Right lobe of liver (tissue), 6 donors: ENCODE measurements around the gene SLC31A1. TPM values are rescaled to one million over a fixed set of nuclear protein-coding genes. Genes with fewer than 3 reads are reported as not detected.

Experiments
- ATAC-seq, 4 donors: fragments of 200-7000 bp; cut with Tn5 transposase; one replicate each; pipeline ENCODE4 v1.9.1; 2020; ENCODE audit warnings: mild to moderate bottlenecking in 4 of 4, moderate library complexity in 4 of 4
- DNase-seq, 3 donors: peaks; one replicate each; pipeline ENCODE4 v3.0.0-alpha.2; 2020
- H3K27ac ChIP-seq, 3 donors: fragments of 200-600 bp; one replicate each; pipeline ENCODE4 v1.8.0; 2022
- H3K27me3 ChIP-seq, 2 donors: fragments of 200-600 bp; one replicate each; pipeline ENCODE4 v1.8.0; 2022
- H3K36me3 ChIP-seq, 4 donors: fragments of 200-600 bp; sonication (generic) in 1 of 4; one replicate each; pipeline versions ENCODE4 v1.5.1 to v1.8.0; 2017 to 2022; ENCODE audit warnings: control low read depth in 1 of 4
- H3K4me1 ChIP-seq, 4 donors: fragments of 200-600 bp; sonication (generic) in 1 of 4; one replicate each; pipeline versions ENCODE4 v1.5.1 to v1.8.0; 2017 to 2022; ENCODE audit warnings: control low read depth in 1 of 4
- H3K4me3 ChIP-seq, 3 donors: fragments of 200-600 bp; one replicate each; pipeline ENCODE4 v1.8.0; 2022
- H3K9me3 ChIP-seq, 4 donors: fragments of 200-600 bp; sonication (generic) in 1 of 4; one replicate each; pipeline versions ENCODE4 v1.5.1 to v1.8.0; 2017 to 2022; ENCODE audit warnings: control low read depth in 1 of 4
- POLR2A ChIP-seq: fragments of 450-650 bp; IDR thresholded peaks from one replicate; pipeline ENCODE4 v1.6.1; 2017; ENCODE audit warnings: antibody characterized with exemption, mild to moderate bottlenecking
- WGBS: methylation state at CpG from one replicate; pipeline ENCODE4 v1.1.6; 2018; ENCODE audit warnings: low coverage, low lambda C conversion rate; ENCODE audit not compliant: insufficient coverage; ENCODE audit errors: missing lambda C conversion rate; 5-methylcytosine and 5-hydroxymethylcytosine counted together
- intact Hi-C, 2 donors: fragments of 100-400 bp; cut with DNase I; formaldehyde crosslinking; loops; one replicate each; pipeline versions ENCODE4 v1.11.2 to v1.14.1; 2022
- total RNA-seq, 6 experiments: library from RNA; depleted of rRNA in 2 of 6; stranded (reverse); fragments of >200 nt in 2 of 6; fragmentation: NEBNext Ultra II Directional in 3 of 6; extraction: Animal tissue kit (Norgen Biotek cat#: 25700) in 3 of 6; gene quantifications; one replicate each; pipeline versions ENCODE4 v1.1.0 to v1.2.4, GENCODE V29; 2016 to 2023
- TF ChIP-seq, protein P1 (sequence below), 4 donors: fragments of 200-600 bp in 3 of 4; fragments of 450-650 bp in 1 of 4; IDR thresholded peaks; one replicate each; pipeline versions ENCODE4 v1.5.1 to v1.8.0; 2016 to 2022; ENCODE audit warnings: antibody characterized with exemption in 4 of 4, mild to moderate bottlenecking in 2 of 4
- donor health status: DM: no; HTN: yes; CAD: no.
- donor health status: DM: no; HTN: no; CAD: no.
- donor health status: DM: no; HTN: no; CAD: no.
- donor health status: DM: no; HTN: yes; CAD: no.
- donor health status: DM: no; HTN: yes; CAD: no.

The SLC31A1 gene
- total RNA-seq, 6 experiments from 2014 or later = 48.0 to 92.6 (median 71.5) TPM

DNA sequence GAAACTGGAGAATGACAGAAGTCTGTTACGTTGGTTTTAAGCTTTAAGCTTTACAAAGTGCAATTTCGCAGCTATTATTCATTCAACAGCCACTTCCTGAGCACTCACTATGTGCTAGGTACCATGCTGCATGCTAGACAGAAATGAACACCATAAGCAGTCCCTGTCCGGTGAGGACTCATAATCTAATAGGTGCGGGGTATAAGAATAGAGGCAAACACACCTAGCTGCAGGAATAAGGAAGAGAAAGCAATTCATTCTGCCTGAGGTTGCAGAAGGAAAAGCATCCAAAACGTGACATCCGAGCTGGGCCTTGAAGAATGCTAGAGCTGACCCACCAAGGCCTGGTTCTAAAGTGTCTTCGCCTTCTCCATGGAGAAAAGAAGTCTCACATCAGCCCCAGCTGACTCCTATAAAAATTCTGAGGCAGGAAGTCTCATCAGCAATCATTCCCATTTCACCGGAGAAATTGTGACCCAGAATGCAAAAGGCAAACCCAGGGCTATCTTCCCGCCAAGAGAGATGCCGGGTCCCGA, 809 bp upstream of the SLC31A1 start:
- 3% methylated on average over 8 of the region's 11 CpGs for WGBS
- ATAC-seq (no peak), DNase-seq (no peak)
- H3K9me3 ChIP-seq = no peaks in the 10 kb centered on the region
- no peaks in the 10 kb centered on the region for H3K27me3 ChIP-seq
- peaks cover 0 to 37% (median 7%) of the 10 kb centered on the region in 4 donors for H3K4me1 ChIP-seq
- H3K36me3 ChIP-seq = peaks cover 0 to 7% (median 0%) of the 10 kb centered on the region in 4 donors
- peak overlapping the region; percentile 78 to 81 (median 80) for H3K27ac ChIP-seq
- peak overlapping the region; percentile 53 to 91 (median 73) for H3K4me3 ChIP-seq
- intact Hi-C loops = loop anchor here in 1 of 2 donors (5.0 kb wide), 1 partner anchor 47 kb away; no protein-coding TSS in a partner anchor
- no peak for TF ChIP-seq POLR2A
- TF ChIP-seq, protein P1, sequence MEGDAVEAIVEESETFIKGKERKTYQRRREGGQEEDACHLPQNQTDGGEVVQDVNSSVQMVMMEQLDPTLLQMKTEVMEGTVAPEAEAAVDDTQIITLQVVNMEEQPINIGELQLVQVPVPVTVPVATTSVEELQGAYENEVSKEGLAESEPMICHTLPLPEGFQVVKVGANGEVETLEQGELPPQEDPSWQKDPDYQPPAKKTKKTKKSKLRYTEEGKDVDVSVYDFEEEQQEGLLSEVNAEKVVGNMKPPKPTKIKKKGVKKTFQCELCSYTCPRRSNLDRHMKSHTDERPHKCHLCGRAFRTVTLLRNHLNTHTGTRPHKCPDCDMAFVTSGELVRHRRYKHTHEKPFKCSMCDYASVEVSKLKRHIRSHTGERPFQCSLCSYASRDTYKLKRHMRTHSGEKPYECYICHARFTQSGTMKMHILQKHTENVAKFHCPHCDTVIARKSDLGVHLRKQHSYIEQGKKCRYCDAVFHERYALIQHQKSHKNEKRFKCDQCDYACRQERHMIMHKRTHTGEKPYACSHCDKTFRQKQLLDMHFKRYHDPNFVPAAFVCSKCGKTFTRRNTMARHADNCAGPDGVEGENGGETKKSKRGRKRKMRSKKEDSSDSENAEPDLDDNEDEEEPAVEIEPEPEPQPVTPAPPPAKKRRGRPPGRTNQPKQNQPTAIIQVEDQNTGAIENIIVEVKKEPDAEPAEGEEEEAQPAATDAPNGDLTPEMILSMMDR (IDR thresholded peaks at IDR 0.05) = no peak

DNA sequence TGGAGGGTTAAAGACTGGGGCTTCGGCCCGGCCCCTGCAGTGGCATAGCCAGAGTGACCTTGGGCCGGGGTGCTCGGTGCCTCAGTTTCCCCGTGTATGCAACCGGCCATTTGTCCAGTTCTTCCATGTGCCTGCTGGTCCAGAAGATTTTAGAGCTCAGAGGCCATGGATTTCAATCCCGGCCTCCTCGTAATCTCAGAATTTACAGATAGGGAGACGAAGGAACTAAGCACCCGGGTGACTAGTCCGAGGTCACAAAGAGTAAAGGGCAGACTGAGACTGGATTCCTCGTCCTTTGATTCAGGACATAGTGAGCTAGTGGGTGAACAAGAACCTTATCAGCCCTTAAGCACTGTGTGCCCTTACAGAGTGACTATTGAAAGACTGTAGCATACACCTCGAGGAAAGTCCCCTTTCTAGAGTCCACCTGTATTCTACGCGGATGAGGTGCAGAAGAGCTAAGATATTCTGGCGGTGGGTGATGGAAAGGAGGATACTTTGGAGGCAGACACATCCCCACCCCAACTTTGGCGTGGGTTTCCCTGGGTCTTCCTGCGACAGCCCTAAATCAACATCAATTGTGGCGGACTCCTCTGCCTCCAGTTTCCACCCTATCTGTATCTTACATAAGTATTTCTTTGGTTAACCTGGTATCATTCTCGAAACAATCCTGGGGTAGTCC, 597 bp downstream of the SLC31A1 start:
- Histone ChIP-seq H3K4me1 (peaks cover 0 to 44% (median 7%) of the 10 kb centered on the region in 4 donors), H3K27me3 (no peaks in the 10 kb centered on the region), H3K9me3 (no peaks in the 10 kb centered on the region), H3K4me3 (peak overlapping the region; percentile 73 to 94 (median 91)), H3K36me3 (peaks cover 0 to 7% (median 0%) of the 10 kb centered on the region in 4 donors), H3K27ac (peak overlapping the region; percentile 91 to 95 (median 92))
- WGBS = 3% methylated on average over 16 of the region's 20 CpGs
- intact Hi-C loops = loop anchor here in 1 of 2 donors (5.0 kb wide), 1 partner anchor 45 kb away; no protein-coding TSS in a partner anchor
- DNase-seq (no peak), ATAC-seq (peak; percentile 7 to 25 (median 13))
- TF ChIP-seq, protein P1 (IDR thresholded peaks at IDR 0.05) = no peak
- no peak for TF ChIP-seq POLR2A

DNA sequence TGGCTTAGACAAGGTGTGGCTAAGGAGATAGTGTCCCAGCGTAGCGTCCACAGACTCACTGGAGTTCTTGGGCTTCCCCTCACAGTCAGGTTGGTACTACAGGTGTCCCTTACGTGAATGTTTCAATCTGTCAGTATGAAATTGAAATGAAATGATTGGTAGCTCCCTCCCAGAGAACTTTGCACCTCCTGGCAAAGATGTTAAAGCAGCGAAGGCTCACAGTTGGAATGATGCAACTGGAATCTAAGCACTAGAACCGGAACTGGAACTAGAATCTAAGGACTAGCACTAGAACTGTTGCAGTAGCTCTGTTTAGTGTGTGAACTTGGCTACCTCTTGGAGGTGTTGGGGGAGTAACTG, 1.1 kb downstream of the SLC31A1 start:
- DNase-seq = peak in 1 of 3 donors; percentile 68
- Histone ChIP-seq H3K9me3 (no peaks in the 10 kb centered on the region), H3K4me3 (peak overlapping the region; percentile 73 to 94 (median 91)), H3K27ac (peak overlapping the region; percentile 91 to 95 (median 92)), H3K4me1 (peaks cover 0 to 47% (median 8%) of the 10 kb centered on the region in 4 donors), H3K27me3 (no peaks in the 10 kb centered on the region), H3K36me3 (peaks cover 0 to 7% (median 0%) of the 10 kb centered on the region in 4 donors)
- no peak for TF ChIP-seq POLR2A
- TF ChIP-seq, protein P1 (IDR thresholded peaks at IDR 0.05) = no peak
- peak; percentile 34 to 58 (median 46) for ATAC-seq
- WGBS = 17% methylated on average over 5 of the region's 5 CpGs
- intact Hi-C loops = loop anchor here in 1 of 2 donors (5.0 kb wide), 1 partner anchor 45 kb away; no protein-coding TSS in a partner anchor

DNA sequence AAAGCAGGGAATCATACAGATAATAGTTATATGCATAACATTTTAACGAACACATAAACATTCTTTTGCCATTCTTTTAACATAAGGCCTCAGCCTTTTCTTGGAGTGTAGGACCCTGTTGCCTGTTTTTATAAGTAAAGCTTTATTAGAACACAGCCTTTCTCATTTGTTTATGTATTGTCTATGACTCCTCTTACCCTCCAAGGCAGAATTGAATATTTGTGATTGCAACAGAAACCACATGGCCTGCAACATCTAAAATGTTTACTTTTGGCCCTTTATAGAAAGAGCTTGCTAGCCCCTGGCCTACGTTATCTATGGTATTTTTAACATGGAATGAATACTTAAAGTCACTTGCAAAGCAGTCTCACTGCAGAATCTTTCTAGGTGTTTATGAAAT, 2.6 kb downstream of the SLC31A1 start:
- intact Hi-C loops = loop anchor here in 1 of 2 donors (5.0 kb wide), 1 partner anchor 43 kb away; no protein-coding TSS in a partner anchor
- no peak for DNase-seq
- Histone ChIP-seq H3K4me3 (no peak overlapping the region), H3K4me1 (peaks cover 0 to 62% (median 15%) of the 10 kb centered on the region in 4 donors), H3K27me3 (no peaks in the 10 kb centered on the region), H3K27ac (no peak overlapping the region), H3K36me3 (peaks cover 0 to 7% (median 0%) of the 10 kb centered on the region in 4 donors), H3K9me3 (no peaks in the 10 kb centered on the region)
- WGBS = 47% methylated on average over 2 of the region's 2 CpGs
- no peak for ATAC-seq
- no peak for TF ChIP-seq POLR2A
- TF ChIP-seq, protein P1 (IDR thresholded peaks at IDR 0.05) = no peak
